GM21526 (cell line): ENCODE data around the gene TMEM164.
A peak's percentile ranks its signal among the peaks of the same experiment; 100 is the strongest.
"Not testable (repeated sequence)": the region's sequence is repeated elsewhere in the genome, so short reads cannot be mapped to it uniquely, and the experiment has no call there.

ENCODE experiments used
- ATAC-seq: cut with Tn5 transposase; IDR thresholded peaks from one replicate; pipeline ENCODE4 v1.9.1; 2021; ENCODE audit warnings: moderate library complexity; ENCODE audit not compliant: unreplicated experiment, low FRiP score

TMEM164 gene

GRCh38 chrX:110123331-110123782 lies 120.4 kb downstream of the TMEM164 start:
- ATAC-seq, result no peak

GRCh38 chrX:110125446-110126162 lies 122.7 kb downstream of the TMEM164 start:
- no peak for ATAC-seq

GRCh38 chrX:110131031-110131430 lies 128.1 kb downstream of the TMEM164 start:
- ATAC-seq, result no peak

GRCh38 chrX:110132450-110133114 lies 129.7 kb downstream of the TMEM164 start:
- no peak for ATAC-seq

- ATAC-seq, result no peak
Observed at GRCh38 chrX:110133735-110134370, 130.9 kb downstream of the TMEM164 start.

GRCh38 chrX:110135618-110136017 lies 132.7 kb downstream of the TMEM164 start:
- no peak for ATAC-seq

- no peak for ATAC-seq
Observed at GRCh38 chrX:110136136-110136535, 133.2 kb downstream of the TMEM164 start.

GRCh38 chrX:110138557-110138956 lies 135.6 kb downstream of the TMEM164 start:
- no peak for ATAC-seq

- no peak for ATAC-seq
Observed at GRCh38 chrX:110139172-110139571, 136.3 kb downstream of the TMEM164 start.

GRCh38 chrX:110142096-110142495 lies 139.2 kb downstream of the TMEM164 start:
- ATAC-seq, result no peak

- ATAC-seq, result no peak
Observed at GRCh38 chrX:110143454-110144210, 140.7 kb downstream of the TMEM164 start.

- no peak for ATAC-seq
Observed at GRCh38 chrX:110145311-110145710, 142.4 kb downstream of the TMEM164 start.

GRCh38 chrX:110145854-110146253 lies 142.9 kb downstream of the TMEM164 start:
- ATAC-seq, result peak; percentile 47

GRCh38 chrX:110146521-110146920 lies 143.6 kb downstream of the TMEM164 start:
- ATAC-seq, result peak; percentile 68

GRCh38 chrX:110153244-110153643 lies 150.3 kb downstream of the TMEM164 start:
- no peak for ATAC-seq

GRCh38 chrX:110153896-110154295 lies 151.0 kb downstream of the TMEM164 start:
- no peak for ATAC-seq

GRCh38 chrX:110154328-110154727 lies 151.4 kb downstream of the TMEM164 start:
- not testable (repeated sequence) for ATAC-seq

- no peak for ATAC-seq
Observed at GRCh38 chrX:110155759-110156158, 152.8 kb downstream of the TMEM164 start.

GRCh38 chrX:110156167-110156754 lies 153.3 kb downstream of the TMEM164 start:
- ATAC-seq, result no peak

GRCh38 chrX:110157444-110157843 lies 154.5 kb downstream of the TMEM164 start:
- ATAC-seq, result no peak
